Stimulated activated memory B cell treated with anti-CD40 and anti-IgM and Interleukin-4, amounts not matched to agents 10 μg/mL and 1 μg/mL and 100 μg/mL, for 72 hours (primary cell): ENCODE data around the gene INAFM2.
A peak's percentile ranks its signal among the peaks of the same experiment; 100 is the strongest.

Source experiments
- ATAC-seq: fragments of 150-1000 bp; cut with Tn5 transposase; 2 replicates; pipeline ENCODE4 v1.10.0; 2021
- H3K27ac Mint-ChIP-seq: one replicate; pipeline ENCODE4 v1.8.0; 2022; ENCODE audit warnings: mild to moderate bottlenecking, mixed read lengths
- H3K27me3 Mint-ChIP-seq: one replicate; pipeline ENCODE4 v1.8.0; 2022; ENCODE audit warnings: mixed read lengths
- H3K36me3 Mint-ChIP-seq: one replicate; pipeline ENCODE4 v1.8.0; 2022; ENCODE audit warnings: mixed read lengths
- H3K4me1 Mint-ChIP-seq: one replicate; pipeline ENCODE4 v1.8.0; 2022; ENCODE audit warnings: mixed read lengths
- H3K4me3 Mint-ChIP-seq: one replicate; pipeline ENCODE4 v1.8.0; 2022; ENCODE audit warnings: mild to moderate bottlenecking, moderate library complexity, mixed read lengths
- H3K9me3 Mint-ChIP-seq: one replicate; pipeline ENCODE4 v1.8.0; 2022; ENCODE audit warnings: mixed read lengths

Gene INAFM2

DNA sequence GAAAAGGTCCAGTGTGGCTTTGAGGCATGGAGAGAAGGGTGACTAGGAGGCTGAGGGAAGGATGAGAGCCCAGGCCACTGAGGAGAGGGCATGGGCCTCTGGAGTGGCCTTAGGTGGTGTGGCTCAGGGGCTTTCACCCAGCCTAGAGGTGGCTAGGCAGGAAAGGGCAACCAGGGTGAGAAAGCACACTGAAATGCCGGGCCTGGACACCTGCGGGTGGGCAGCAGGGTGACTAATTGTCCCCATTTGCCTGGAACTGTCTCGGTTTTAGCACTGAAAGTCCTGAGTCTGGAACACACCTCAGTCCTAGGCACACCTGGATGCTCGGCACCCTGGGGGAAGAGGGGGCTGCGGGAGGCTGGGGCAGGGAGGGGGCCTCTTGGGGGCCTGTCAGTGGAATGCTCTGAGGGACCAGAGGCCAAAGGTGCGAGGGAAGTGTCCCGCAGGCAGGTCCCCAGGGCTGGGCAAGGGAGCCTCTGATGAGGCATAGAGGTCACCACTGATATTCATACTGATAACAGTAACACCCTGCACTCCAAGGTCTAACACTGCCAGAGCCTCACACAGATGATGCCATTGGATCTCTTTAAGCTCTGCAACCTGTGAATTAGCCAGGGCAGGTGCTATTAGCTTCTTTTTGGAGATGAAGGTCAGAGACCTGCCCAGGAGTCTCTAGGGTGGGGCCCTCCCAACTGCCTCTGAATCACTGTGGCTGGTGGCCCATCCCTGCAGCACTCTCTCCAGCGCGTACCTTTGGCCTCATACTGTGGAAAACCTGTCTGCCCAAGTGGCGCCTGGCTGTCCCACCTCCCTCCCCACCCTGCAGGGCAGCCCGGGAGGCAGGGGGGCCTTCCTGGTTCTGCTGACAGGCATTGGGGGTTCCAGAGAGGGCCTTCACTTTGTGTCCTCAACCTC, 24.3 kb downstream of the INAFM2 start:
- H3K4me3 Mint-ChIP-seq, result no peak overlapping the region
- H3K27ac Mint-ChIP-seq, result no peak overlapping the region
- peaks cover 6% of the 10 kb centered on the region for H3K4me1 Mint-ChIP-seq
- H3K9me3 Mint-ChIP-seq, result no peaks in the 10 kb centered on the region
- no peak for ATAC-seq
- H3K36me3 Mint-ChIP-seq, result no peaks in the 10 kb centered on the region
- no peaks in the 10 kb centered on the region for H3K27me3 Mint-ChIP-seq

DNA sequence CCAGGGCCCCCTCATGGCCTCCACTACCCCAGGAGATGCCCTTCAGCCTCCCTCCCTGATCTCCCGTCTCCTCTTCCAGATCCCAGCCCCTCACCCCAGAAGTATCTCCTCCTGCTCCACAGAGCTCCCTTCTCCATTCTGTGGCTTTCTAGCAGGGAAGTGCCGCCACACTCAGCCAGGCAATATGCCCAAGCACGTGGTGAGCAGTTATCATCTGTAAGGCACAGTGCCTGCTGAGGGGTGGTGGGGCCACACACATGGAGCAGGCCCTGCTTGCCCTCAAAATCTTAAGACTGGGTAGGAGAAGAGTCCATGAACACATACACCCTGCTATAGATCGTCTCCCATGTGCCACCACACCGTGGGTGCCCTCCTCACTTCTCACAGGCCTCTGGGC, 25.0 kb downstream of the INAFM2 start:
- H3K36me3 Mint-ChIP-seq, result no peaks in the 10 kb centered on the region
- H3K27me3 Mint-ChIP-seq, result no peaks in the 10 kb centered on the region
- no peak for ATAC-seq
- H3K27ac Mint-ChIP-seq, result no peak overlapping the region
- H3K9me3 Mint-ChIP-seq, result no peaks in the 10 kb centered on the region
- H3K4me3 Mint-ChIP-seq, result no peak overlapping the region
- H3K4me1 Mint-ChIP-seq, result peaks cover 6% of the 10 kb centered on the region

DNA sequence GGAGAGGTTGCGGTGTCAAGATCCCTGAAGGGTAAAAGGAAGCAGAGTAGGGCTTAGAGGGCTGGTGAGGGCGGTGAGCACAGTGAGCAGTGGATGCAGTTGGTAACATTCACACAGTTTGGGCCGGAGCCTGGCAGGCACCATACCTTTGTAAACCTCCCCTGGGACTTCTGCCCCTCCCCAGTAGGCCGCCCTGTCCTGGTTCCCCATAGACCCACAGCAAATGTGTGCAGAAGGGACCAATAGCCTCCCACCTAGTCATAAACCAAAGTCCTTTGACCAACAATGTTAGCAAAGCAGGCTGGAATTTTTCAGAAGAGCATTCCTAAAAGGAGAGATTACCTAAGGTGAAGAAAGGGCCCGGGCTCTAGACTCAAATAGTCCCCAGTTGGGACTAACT, 25.7 kb downstream of the INAFM2 start:
- Mint-ChIP-seq H3K4me1 (peaks cover 6% of the 10 kb centered on the region), H3K36me3 (no peaks in the 10 kb centered on the region), H3K4me3 (no peak overlapping the region), H3K9me3 (no peaks in the 10 kb centered on the region), H3K27ac (no peak overlapping the region), H3K27me3 (no peaks in the 10 kb centered on the region)
- ATAC-seq, result no peak

DNA sequence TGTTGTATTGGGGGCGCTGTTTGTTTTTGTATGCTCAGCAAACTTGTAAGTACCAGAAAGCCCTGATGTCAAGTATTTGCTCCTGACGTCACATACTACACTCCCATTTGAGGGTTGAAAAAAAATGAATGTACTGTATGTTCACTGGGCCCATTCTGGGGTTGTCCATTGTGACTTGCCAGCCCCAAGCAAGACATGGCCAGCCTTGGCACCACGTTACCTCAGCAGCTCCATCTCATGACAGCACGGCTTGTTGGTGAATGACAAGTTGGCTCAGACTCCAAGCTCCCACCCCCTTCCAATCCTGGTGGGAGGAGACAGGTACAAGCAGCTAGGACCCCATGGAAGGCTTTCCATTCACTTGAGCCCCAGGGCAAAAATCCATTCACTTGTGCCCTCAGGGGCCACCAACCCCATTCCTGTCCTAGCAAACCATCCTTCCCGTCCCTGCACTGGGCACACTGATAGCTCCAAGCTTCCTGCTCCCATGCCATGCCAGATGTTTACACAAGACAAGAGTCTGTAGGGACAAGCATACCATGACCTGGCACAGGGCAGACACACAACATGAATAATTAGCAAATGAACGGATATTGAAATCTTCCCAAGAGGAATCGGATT, 28.9 kb downstream of the INAFM2 start:
- no peaks in the 10 kb centered on the region for H3K27me3 Mint-ChIP-seq
- H3K9me3 Mint-ChIP-seq, result no peaks in the 10 kb centered on the region
- H3K4me1 Mint-ChIP-seq, result peaks cover 6% of the 10 kb centered on the region
- H3K27ac Mint-ChIP-seq, result no peak overlapping the region
- no peak for ATAC-seq
- no peak overlapping the region for H3K4me3 Mint-ChIP-seq
- H3K36me3 Mint-ChIP-seq, result no peaks in the 10 kb centered on the region

DNA sequence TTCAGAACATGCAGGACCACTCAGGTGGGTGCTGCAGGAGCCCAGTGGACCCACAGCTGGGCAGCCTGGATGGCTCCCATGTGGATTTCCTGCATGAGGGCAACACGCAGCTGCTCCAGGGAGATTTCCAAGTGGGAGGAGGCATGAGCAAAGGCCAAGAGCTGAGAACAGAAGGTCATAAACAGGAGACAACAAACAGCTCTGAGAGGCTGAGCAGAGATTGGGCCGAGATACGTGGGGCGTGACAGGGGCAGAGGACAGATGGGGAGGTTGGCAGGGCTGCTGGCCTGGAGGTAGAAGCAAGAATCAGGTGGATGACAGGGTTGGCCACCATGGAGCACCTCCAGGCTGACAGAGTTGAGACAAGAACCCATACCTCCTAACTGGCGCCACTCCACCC, 30.2 kb downstream of the INAFM2 start:
- no peaks in the 10 kb centered on the region for H3K36me3 Mint-ChIP-seq
- H3K4me3 Mint-ChIP-seq, result no peak overlapping the region
- H3K27ac Mint-ChIP-seq, result no peak overlapping the region
- H3K9me3 Mint-ChIP-seq, result no peaks in the 10 kb centered on the region
- no peak for ATAC-seq
- H3K4me1 Mint-ChIP-seq, result peaks cover 10% of the 10 kb centered on the region
- H3K27me3 Mint-ChIP-seq, result no peaks in the 10 kb centered on the region

DNA sequence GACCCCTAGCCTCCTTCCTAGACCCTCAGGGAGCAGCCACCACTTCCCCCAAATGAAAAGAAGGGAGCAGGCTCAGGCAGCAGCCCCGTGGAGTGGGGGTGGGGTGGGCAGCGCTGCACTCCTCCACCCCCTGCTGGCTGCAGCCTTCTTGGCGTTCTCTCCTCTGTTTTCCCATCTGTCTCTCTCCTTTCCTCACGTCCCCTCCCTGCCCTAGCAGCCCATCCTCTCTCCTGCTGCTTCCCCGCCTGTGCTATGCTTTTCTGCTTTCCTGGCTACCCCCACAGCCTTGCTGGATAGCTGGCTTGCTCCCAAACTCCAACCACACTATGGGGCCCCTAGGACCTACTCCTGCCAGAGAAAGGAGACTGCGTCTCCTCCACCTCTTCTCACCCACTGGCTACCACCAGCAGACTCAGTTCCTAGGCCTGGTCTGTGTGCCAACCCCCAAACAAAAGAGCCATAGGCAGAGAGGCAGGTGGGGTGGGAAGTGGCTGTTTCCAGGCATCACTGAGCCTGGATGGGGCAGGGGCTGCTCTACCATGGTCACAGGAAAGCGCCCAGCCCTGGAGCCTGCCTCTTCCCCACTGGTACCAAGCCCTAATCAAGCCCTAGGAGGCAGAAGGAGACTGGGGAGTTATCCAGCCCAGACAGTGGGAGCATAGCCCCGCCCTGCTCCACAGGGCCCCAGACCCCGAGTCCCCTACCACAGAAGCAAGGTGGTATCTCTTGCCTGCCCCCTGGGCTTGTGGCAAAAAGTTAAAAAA, 31.1 kb downstream of the INAFM2 start:
- no peak overlapping the region for H3K4me3 Mint-ChIP-seq
- ATAC-seq, result no peak
- H3K27ac Mint-ChIP-seq, result no peak overlapping the region
- H3K27me3 Mint-ChIP-seq, result no peaks in the 10 kb centered on the region
- H3K36me3 Mint-ChIP-seq, result no peaks in the 10 kb centered on the region
- no peaks in the 10 kb centered on the region for H3K9me3 Mint-ChIP-seq
- peaks cover 15% of the 10 kb centered on the region for H3K4me1 Mint-ChIP-seq

GRCh38 chr15:40355976-40356585, 32.6 kb downstream of the INAFM2 start:
- peak; percentile 53 for ATAC-seq
- Mint-ChIP-seq H3K27me3 (no peaks in the 10 kb centered on the region), H3K4me3 (no peak overlapping the region), H3K36me3 (no peaks in the 10 kb centered on the region), H3K27ac (no peak overlapping the region), H3K4me1 (peaks cover 15% of the 10 kb centered on the region), H3K9me3 (no peaks in the 10 kb centered on the region)

DNA sequence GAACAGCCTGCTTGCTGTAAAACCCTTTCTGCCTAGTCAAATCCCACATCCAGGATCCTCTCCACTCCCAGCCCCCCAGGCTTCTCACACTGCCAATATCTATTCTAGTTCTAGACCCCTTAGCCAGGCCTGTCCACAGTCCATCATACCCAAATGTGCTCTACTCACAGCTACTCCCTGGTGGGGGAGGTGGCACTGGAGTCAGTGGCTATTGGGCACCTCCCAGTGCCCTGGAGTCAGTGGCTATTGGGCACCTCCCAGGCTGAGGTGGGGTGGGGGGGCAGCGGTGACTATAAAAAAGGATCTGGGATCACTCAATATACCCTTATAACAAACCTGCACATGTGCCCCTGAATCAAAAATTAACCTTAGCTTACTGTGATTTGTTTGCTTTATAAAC, 33.8 kb downstream of the INAFM2 start:
- no peaks in the 10 kb centered on the region for H3K9me3 Mint-ChIP-seq
- H3K27me3 Mint-ChIP-seq, result no peaks in the 10 kb centered on the region
- H3K36me3 Mint-ChIP-seq, result peaks cover under 1% of the 10 kb centered on the region
- H3K4me1 Mint-ChIP-seq, result peaks cover 15% of the 10 kb centered on the region
- H3K4me3 Mint-ChIP-seq, result no peak overlapping the region
- no peak for ATAC-seq
- no peak overlapping the region for H3K27ac Mint-ChIP-seq

DNA sequence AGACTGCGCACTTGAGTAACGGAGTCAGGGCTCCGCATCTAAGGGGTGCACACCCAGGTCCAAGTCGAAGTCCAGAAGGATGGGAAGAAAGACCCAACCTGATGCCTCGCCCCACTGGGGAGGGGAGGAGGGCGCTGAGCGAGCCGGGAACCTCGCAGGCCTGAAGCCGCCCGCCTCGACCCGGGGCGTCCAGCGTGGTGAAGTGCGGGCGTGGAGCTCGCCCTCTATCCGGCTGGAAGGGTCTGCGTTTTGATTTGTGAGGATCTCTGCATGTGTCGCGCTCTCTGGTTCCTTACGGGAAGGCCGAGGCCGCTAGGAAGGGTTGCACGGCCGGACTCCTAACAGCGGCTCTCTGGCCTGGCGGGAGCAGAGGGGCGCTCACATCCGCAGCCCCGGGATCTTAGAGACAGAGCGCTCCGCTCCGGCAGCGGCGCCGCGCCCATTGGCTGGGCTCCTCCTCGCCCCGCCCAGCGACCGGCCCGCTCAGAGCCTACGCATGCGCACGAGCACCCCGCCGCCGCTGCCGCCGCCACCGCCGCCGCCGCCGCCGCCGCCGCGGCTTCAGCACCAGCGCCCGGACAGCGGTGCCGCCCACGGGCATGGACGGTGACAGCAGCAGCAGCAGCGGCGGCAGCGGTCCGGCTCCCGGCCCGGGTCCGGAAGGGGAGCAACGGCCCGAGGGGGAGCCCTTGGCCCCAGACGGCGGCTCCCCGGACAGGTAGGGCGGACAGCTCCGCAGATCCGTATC, 34.4 kb downstream of the INAFM2 start, which contains the start of gene DISP2:
Gene DISP2, plus strand, starts transcription at position 497 of the 748 bp plus-strand sequence. Its CDS starts 103 bp downstream, at position 600.
- Mint-ChIP-seq H3K36me3 (peaks cover 6% of the 10 kb centered on the region), H3K9me3 (no peaks in the 10 kb centered on the region), H3K4me3 (peak within 1 kb of the TSS; percentile 84), H3K27me3 (no peaks in the 10 kb centered on the region), H3K27ac (no peak within 1 kb of the TSS), H3K4me1 (peaks cover 15% of the 10 kb centered on the region)
- ATAC-seq, result peak; percentile 91

DNA sequence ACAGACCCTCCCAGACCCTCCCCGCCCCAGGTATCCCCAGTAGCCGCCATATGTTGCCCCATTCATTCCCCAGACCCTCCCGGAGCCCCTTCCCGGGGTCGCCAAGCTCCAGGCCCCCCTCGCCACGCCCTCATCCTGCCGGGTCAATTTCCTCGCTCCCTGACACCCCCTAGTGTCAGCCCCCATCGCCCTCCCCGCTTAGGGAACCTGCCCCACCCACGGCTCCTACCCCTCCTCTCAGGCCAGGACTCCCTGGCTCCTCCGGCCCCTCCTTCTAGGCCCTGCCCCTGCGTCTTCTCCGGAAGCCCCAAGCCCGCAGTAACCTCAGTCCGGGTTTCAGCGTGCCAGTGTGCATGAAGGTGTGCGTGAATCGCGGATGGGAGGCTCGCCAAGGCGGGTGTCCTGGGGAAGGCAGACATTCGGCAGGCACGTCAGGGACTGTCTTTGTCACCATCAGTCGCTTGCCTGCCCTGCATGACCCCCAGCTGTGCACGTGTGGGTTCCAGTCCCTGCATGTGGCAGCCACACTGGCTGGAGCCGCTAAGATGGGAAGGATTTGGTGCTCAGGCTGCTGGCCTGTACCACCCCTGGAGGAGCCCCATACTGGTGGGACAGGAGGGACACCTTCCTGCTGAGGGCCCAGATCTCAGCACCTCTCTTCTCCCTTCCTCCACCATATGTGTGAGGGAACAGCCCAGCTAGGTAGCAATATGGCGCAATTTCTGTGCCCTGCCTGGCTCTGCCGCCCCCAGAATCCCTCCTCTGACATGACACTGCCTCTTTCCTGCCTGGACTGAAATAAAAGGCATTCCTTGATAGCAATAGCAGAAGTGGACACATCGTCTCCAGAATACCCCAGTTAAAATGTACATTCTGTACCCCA, 35.2 kb downstream of the INAFM2 start:
- Mint-ChIP-seq H3K4me1 (peaks cover 15% of the 10 kb centered on the region), H3K36me3 (peaks cover 6% of the 10 kb centered on the region), H3K4me3 (peak overlapping the region; percentile 84), H3K27ac (no peak overlapping the region), H3K9me3 (no peaks in the 10 kb centered on the region), H3K27me3 (no peaks in the 10 kb centered on the region)
- peak; percentile 42 for ATAC-seq

DNA sequence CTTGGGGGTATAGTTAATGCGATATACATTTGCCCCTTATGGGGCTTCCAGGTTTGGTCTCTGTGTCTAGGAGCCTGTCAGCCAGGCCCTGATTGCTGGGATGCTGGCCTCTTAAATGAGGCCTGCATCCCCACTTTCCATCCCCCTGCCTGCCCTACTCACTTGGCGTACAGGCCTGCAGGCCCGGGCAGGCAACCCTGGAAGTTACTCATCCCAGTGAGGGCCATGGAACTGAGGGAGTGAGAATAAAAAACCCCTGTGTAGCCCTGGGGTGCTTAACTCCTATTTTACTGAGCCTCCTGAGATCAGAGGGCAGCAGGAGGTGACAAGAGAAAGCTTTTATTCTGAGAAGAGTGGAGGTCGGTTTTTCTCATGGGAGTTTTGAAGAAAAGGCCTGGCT, 36.5 kb downstream of the INAFM2 start:
- no peak overlapping the region for H3K4me3 Mint-ChIP-seq

DNA sequence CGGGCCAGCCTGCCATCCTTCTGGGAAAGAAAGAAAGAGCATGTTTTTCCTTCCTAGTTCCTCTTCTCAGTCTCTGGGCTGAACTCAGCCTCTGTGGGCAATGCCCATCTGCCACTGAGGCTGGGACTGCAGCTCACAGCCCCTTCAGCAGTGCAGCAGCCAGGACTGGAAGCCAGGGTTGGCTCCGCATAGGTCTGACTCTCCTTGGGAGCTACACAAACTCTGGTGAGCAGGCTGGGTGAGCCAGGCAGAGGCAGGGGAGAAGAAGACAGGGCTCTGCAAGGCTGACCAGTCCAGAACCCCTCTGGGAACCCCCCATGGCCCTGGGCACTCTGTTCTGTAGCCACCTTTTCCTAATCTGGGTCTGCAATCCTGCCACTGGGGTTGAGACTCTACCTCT, 38.1 kb downstream of the INAFM2 start:
- Mint-ChIP-seq H3K9me3 (no peaks in the 10 kb centered on the region), H3K36me3 (peaks cover 6% of the 10 kb centered on the region), H3K4me3 (no peak overlapping the region), H3K4me1 (peaks cover 9% of the 10 kb centered on the region), H3K27ac (no peak overlapping the region), H3K27me3 (no peaks in the 10 kb centered on the region)
- ATAC-seq, result no peak

More for the DNA sequence above, 36.5 kb downstream of the INAFM2 start:
- ATAC-seq, result no peak
- Mint-ChIP-seq H3K27ac (no peak overlapping the region), H3K4me1 (peaks cover 9% of the 10 kb centered on the region), H3K36me3 (peaks cover 6% of the 10 kb centered on the region), H3K27me3 (no peaks in the 10 kb centered on the region), H3K9me3 (no peaks in the 10 kb centered on the region)

DNA sequence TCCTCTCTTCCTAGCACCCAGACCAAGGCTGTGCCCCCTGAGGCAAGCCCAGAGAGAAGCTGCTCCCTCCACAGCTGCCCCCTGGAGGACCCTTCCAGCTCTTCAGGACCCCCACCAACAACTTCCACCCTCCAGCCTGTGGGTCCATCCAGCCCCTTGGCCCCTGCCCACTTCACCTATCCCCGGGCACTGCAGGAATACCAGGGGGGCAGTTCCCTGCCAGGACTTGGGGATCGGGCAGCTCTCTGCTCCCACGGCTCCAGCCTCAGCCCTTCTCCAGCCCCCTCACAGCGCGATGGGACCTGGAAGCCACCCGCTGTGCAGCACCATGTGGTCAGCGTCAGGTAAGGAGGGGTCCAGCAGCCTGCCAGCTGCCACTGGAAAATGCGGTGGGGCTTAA, 40.1 kb downstream of the INAFM2 start:
- H3K27me3 Mint-ChIP-seq, result no peaks in the 10 kb centered on the region
- H3K27ac Mint-ChIP-seq, result no peak overlapping the region
- peaks cover 6% of the 10 kb centered on the region for H3K36me3 Mint-ChIP-seq
- no peak overlapping the region for H3K4me3 Mint-ChIP-seq
- ATAC-seq, result no peak
- H3K4me1 Mint-ChIP-seq, result peaks cover 19% of the 10 kb centered on the region
- H3K9me3 Mint-ChIP-seq, result no peaks in the 10 kb centered on the region

DNA sequence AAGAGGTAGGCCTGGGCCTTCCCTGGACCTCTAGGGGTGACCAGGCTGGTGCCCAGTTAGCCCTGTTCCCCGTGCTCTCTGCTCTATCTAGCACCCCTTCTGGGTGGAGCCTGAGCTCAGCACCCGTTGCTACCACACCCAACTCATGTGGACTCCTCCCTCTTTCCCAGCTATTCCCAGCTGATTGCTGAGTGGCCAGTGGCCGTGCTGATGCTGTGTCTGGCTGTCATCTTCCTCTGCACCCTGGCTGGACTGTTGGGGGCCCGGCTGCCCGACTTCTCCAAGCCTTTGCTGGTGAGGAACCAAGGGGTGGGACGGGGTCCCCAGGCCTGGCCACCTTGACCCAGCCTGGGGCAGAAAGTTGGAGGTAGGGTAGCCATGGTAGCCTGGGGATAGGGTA, 40.8 kb downstream of the INAFM2 start:
- no peaks in the 10 kb centered on the region for H3K9me3 Mint-ChIP-seq

More for the DNA sequence above, 40.8 kb downstream of the INAFM2 start:
- no peak overlapping the region for H3K27ac Mint-ChIP-seq
- H3K36me3 Mint-ChIP-seq, result peaks cover 6% of the 10 kb centered on the region
- H3K4me3 Mint-ChIP-seq, result no peak overlapping the region
- H3K4me1 Mint-ChIP-seq, result peaks cover 13% of the 10 kb centered on the region
- ATAC-seq, result no peak
- no peaks in the 10 kb centered on the region for H3K27me3 Mint-ChIP-seq
